NCI-H2081 treated with DMSO at 0.1 percent for 48 hours (cell line): ENCODE measurements around the gene MROH7.

Experiments
- DNase-seq: peaks from one replicate; lab custom pipeline; 2025; lab: John Stamatoyannopoulos, UW

MROH7 gene

DNA sequence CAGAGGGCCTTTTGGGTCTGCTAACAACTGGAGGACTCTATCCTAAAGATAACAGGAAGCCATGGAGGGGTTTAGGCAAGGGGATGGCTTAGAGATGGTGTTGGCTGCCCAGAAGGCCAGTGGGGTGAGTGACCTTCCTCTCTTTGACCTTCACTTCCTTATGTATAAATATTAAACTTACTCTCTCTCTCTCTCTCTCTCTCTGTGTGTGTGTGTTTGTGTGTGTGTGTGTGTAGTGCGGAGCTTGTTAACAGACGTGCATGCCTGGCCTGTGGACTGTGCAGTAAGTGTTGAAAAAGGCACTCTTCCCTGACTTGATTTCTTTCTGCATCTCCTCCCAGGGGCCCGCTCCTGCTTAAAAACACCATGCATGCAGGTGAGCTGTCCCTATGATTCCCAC lies 10.0 kb downstream of the MROH7 start:
- DNase-seq = no peak

- DNase-seq = no peak
Measured at GRCh38 chr1:54652168-54652567, 10.6 kb downstream of the MROH7 start.

DNA sequence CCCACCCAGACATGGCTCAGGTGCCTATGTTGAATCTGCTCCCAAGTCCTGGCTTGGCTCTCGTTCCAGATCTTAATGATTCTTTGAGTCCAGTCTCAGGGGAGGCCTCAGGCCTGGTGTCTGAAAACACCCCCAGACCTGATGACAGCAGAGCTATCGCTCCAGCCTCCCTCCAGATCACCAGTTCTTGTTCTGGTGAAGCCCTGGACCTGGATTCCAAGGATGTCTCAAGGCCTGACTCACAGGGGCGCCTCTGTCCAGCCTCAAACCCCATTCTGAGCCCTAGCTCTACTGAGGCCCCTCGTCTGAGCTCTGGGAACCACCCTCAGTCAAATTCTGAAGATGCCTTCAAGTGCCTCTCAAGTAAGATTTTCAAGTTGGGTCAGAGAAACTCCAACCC lies 11.4 kb downstream of the MROH7 start:
- no peak for DNase-seq

DNA sequence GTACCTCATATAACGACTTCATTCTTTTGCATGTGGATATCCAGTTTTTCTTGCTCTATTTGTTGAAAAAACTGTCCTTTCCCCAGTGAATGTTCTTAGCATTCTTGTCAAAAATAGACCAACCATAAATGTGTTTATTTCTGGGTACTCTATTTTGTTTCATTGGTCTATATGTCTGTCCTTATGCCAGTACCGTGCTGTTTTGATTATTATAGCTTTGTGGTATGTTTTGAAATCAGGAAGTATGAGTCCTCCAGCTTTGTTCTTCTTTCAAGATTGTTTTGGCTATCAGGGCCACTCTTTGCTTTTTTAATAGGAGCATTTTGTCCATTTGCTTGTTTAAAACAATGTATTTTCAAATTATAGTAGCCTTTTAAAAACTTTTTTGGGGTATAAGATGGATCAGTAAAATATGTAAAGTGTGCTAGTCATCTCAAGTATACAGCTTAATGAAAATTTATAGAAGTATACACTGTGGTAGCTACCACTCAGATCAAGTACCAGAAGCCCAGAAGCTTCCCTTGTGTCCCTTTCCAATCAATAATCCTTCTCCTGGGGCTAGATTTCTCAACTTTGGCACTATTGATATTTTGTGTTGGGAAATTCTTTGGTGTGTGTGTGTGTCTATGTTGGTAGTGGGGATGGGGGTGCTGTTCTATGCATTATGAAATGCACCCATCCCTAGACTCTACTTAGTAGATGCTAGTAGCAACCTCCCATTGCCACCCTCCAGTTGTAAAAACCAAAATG lies 16.8 kb downstream of the MROH7 start:
- DNase-seq = no peak

DNA sequence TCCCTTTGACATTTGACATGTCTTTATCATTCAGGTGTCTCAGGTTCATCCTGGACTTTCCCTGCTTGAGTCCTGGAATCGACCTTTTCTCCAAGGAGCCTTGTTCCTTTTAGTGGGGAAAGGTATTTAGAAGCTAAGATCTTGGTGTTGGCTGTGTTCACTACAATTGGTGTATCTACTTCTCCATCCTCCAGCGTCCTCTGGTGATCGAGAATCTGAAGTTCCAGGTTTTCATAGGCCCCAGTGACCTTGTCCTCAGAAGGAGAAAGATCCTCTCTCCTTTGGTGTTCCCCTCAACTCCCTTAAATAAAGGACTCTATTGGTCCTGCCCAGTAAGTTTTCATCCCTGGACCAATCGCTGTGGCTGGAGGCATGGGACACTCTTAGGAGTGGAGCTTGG lies 22.1 kb downstream of the MROH7 start:
- no peak for DNase-seq

DNA sequence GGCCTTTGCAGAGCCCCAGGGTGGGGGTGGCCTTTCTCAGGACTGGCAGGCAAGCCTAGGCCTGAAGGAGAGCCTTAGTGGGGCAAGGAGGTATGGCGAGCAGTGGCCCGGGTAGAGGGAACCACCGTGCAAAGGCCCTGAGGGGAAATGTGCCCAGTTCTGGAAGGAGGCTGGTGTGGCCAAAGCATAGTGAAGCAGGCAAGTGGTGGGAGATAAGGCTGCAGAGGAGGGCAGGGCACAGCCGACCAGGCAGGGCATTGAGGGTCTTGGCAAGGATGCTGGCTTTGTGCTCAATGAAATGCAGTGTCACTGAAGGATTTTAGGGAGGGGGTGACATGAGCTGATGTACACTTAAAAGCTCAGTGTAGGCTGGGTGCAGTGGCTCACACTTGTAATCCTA lies 22.8 kb downstream of the MROH7 start:
- DNase-seq = no peak

GRCh38 chr1:54665852-54666251 lies 24.3 kb downstream of the MROH7 start:
- DNase-seq = no peak

- DNase-seq = no peak
Measured at GRCh38 chr1:54666333-54666732, 24.7 kb downstream of the MROH7 start.

GRCh38 chr1:54667797-54668196 lies 26.2 kb downstream of the MROH7 start:
- DNase-seq = no peak

- no peak for DNase-seq
Measured at GRCh38 chr1:54668567-54668966, 27.0 kb downstream of the MROH7 start.

DNA sequence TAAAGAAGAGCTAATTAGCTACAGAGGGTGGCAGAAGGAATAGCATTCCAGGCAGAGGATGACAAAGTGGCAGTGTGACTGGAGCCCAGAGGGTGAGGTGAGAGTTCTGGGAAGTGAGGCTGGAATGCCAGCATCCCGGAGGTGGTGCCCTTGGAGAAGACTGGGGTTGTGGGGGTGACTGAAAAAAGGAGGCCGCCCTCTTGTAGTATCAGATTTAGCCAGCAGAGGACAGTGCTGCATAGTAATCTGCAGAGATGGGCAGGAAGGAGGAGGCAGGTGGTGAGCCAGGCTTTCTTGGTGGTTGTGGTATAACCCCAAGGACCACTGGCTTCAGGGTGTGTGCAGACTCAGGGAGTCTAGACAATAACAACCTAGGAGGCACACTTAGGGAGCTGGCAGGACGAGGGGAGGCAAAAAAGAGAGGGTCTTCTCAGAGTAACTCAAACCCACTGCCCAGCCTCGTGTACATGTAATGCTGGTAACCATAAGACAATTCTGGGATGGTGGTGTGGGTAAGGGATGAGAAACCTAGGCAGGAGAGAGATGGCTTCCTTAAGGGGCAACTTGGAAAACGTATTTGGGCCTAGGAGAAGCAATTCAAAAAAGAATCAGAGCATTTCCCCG lies 30.5 kb downstream of the MROH7 start:
- no peak for DNase-seq

- DNase-seq = no peak
Measured at GRCh38 chr1:54678776-54679643, 37.4 kb downstream of the MROH7 start.

- no peak for DNase-seq
Measured at GRCh38 chr1:54679706-54680105, 38.1 kb downstream of the MROH7 start.

DNA sequence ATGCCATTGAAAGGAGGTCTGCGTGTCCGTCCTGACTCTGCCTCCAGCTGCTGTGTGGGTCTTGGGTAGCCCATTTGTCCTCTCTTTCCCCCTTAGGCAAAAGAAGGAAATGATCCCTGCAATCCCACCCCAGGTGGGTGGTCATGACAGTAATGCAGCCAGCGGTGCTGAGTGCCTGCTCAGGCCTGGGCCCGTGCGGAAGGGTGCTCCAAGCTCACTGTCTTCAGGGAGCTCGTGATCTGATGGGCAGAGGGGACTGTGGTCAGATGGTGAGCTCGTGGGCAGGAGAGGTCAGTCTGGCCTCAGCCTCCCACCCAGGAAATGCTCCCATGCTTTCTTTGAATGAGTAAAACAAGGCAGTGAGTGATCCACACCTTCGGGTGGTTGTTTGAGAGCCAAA lies 38.8 kb downstream of the MROH7 start:
- no peak for DNase-seq

- no peak for DNase-seq
Measured at GRCh38 chr1:54681358-54681757, 39.8 kb downstream of the MROH7 start.

DNA sequence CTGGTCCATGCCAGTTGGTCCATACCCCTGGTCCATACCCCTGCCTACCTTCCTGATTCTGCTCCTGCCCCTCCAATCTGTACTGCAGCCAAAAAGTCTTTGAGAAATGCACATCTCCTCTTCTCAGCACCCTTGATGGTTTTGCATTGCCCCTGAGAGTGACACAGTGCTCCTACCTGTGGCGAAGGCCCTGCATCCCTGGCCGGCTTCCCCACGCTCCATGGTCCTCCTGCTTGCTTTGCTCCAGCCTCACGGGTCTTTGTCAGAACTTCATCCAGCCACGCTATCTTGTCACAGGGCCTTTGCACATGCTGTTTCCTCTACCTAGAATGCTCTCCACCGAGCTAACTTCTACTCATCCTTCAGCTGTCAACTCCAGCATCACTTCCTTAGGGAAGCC lies 41.9 kb downstream of the MROH7 start:
- no peak for DNase-seq

DNA sequence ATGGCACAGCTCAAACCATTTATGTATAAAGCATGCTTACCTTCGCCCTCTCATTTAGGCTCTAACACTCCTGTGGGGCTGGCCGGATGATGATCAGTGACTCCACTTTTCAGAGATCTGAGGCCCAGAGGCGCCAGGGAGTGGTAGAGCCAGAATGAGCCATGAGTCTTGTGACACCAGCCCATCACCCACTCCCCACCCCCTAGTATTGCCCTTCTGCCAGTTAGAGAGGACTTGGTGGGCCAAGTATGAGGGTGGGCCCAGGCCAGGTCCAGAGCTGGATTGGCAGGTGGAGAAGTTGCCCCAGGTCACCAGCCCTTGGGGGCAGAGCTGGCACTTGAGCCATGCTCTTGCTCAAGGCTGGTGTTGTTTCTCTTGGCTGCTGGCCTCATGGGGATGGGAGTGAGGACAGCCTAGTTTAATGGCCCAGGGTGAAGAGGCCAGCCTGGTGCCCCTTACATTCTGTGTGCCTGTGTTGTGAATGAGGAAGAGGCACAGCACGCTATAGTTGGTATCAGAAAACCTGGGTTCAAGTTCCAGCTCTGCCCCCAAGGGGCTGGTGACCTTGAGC lies 43.8 kb downstream of the MROH7 start:
- no peak for DNase-seq

DNA sequence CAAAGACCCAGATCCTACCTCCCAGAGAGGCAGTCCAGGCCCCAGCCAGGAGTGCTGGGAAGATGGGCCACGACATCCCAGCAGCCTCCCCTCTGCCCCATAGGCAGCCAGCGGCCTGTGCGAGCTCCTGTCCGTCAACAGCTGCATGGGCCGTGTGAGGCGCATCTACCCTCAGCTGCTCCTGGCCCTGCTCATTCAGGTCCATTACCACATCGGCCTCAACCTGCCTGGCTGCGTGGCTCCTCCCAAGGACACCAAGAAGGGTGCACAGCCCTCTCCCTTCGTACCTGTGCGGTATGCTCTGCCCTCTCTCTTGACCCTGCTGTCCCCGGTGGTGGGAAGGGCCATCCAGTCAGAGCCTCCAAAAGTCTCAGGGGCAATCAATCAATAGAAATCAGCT lies 44.6 kb downstream of the MROH7 start:
- no peak for DNase-seq

GRCh38 chr1:54694771-54695170 lies 53.2 kb downstream of the MROH7 start:
- no peak for DNase-seq

DNA sequence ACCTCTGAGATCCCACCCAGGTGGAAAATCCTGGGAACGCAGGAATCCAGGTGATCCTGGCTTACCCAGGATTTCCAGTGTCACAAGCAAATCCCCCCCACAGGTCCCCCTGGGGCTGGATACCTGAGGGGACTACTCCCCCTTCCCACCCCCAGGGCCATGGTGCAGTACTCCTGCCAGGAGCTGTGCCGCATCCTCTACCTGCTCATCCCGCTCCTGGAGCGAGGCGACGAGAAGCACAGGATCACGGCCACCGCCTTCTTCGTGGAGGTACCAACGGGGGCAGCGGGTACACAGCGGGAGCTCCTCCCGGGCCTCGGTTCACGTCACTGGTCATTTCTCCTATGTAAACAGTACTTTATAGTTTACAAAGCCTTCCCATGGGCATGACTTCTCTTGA lies 53.6 kb downstream of the MROH7 start:
- DNase-seq = no peak

DNA sequence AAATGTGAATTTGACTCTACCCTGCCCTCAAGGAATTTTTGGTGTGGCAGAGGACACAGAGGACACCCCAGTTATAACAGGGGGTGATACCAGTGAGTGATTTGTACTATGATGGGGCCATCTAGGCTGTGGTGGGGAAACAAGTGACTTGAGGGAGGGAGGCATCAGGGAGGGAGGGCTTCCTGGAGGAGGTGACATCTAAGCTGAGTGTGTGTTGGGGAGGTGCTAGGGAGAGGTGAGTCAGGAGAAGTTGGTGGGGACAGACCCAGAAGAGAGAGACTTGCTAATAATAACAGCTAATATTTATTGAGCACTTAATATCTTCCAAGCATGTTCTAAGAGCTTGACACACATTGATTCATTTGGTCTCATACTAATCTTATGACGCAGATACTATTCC lies 54.2 kb downstream of the MROH7 start:
- DNase-seq = no peak

DNA sequence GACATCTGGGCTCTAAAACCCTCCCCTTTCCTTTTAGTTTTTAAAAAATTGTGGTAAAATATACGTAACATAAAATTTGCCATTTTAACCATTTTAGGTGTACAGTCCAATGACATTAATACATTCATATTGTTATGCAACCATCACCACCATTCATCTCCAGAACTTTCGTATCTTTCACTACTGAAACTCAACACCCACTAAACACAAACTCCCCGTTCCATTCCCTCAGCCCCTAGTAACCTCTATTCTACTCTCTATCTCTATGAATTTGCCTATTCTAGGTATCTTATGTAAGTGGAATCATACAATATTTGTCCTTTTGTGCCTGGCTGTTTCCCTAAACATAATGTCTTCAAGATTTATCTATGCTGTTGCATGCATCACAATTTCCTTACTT lies 54.7 kb downstream of the MROH7 start:
- DNase-seq = no peak

DNA sequence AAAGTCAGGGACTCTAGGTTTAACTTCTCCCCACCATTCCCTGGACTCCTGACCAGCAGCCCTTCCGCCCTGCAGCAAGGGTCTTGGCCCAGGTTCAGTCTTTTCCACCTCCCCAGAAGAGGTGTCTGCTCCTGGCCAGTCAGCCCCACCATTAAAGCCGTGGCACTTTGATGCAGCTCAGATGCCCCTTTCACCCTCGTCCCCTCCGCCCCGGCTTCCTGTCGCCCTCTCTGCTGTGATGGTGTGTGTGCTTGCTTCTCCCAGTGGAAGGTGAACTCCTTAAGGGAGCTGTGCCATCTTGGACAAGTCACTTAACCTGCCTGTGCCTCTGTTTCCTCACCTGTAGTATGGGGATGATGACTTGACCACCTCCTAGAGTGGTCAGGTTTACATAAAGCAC lies 56.3 kb downstream of the MROH7 start:
- no peak for DNase-seq
